Suppressor macrophage treated with lipopolysaccharide for 1 hour (primary cell): Measurements from ENCODE around the gene AMPD3.

Experiments
- DNase-seq, 3 donors: peaks; one replicate each; pipeline ENCODE4 v3.0.0-alpha.2; 2020 to 2022

AMPD3 gene

GRCh38 chr11:10461276-10461790 is 6.3 kb downstream of the AMPD3 start:
- DNase-seq, result no peak

DNA sequence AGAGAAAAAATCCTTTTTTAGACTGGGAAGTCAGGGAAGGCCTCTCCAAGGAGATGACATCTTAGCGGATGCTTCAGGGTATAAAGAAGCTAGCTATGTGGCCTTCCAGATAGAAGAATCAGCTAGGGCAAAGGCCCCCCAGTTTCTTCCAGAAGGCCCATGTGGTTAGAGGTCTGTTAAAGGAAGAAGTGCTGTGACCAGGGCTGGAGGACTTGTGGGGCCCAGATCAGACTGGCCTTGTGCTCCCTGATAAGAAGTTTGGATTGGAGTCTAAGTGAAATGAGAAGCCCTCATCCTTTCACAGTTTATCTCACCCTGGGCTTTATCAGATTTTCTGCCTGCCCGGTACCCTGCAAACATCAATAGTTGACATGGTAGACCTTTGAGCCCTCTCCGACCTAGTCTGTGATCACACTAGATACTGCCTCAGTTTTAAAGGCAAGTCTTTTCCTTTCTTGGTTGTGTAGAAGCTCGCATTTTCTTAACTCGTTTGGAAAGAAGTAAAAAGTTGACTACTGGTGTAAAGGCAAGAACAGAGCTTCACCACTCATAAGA is 7.8 kb downstream of the AMPD3 start:
- DNase-seq, result no peak

- DNase-seq, result no peak
Observed at GRCh38 chr11:10473371-10473770, 18.3 kb downstream of the AMPD3 start.

- DNase-seq, result no peak
Observed at GRCh38 chr11:10474551-10474950, 19.5 kb downstream of the AMPD3 start.

- DNase-seq, result no peak
Observed at GRCh38 chr11:10476342-10476741, 21.3 kb downstream of the AMPD3 start.

GRCh38 chr11:10476927-10477689 is 22.0 kb downstream of the AMPD3 start:
- DNase-seq, result peak in 1 of 3 donors; percentile 45

- no peak for DNase-seq
Observed at GRCh38 chr11:10477690-10478046, 22.6 kb downstream of the AMPD3 start.

DNA sequence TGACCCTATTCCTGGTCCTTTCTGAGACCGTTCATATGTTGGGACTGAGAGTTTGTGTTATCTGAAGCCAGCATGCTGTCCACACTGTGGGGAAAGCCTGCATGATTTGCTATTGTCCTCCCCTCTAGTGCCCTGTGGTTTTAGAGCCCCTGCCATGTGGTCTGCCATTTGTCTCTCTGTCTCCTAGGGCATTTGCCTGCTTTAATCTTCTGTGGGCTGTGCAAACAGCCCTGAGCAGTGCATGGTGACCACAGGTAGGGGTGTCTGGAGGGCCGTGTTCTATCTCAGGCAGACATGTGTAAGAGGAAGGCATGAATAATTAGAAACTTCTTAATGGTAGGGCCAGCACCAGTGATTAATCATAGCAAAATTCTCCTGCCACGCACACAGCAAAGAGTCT is 23.0 kb downstream of the AMPD3 start:
- DNase-seq, result no peak

GRCh38 chr11:10478574-10479550 is 23.8 kb downstream of the AMPD3 start:
- no peak for DNase-seq

DNA sequence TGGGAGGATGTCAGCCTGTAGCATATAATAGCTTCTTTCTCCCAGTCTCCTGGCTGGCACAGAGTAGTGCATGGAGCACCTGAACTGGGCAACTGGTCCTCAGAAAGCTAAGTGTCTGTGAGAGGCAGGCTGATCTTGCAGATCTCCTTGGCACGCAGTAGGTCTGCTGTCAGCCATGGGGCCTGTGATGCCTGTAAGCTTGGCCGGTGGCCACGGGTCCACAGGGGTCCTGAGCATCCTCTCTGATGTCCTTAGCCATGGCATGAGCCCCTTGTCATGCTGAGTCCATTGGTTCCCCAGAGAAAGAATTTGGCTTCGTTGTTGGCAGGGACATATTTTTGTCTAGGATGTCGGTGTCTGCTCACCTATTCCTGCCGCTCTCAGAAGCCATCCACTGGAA is 25.0 kb downstream of the AMPD3 start:
- DNase-seq, result no peak

- no peak for DNase-seq
Observed at GRCh38 chr11:10480760-10481159, 25.7 kb downstream of the AMPD3 start.

- no peak for DNase-seq
Observed at GRCh38 chr11:10481560-10482349, 26.7 kb downstream of the AMPD3 start.

GRCh38 chr11:10483174-10483573 is 28.1 kb downstream of the AMPD3 start:
- no peak for DNase-seq

DNA sequence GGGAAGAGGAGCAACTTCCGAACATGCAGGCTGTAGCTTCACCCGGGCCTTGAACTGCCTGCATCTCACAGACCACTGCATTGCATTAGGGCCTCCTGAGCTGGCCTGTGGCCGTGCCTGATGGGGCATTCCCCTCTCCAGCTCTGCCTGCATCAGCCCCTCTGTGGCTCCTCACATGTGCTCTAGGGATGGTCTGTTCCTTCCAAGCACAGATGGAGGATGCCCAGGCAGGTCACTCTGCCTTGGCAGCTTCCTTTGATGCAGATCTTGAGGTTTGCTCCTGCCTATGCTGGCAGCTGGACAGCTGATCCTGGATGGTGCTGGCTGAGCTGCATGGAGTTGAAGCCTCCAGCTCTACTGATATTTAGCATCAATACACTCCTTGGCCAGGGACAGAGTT is 28.5 kb downstream of the AMPD3 start:
- DNase-seq, result no peak

DNA sequence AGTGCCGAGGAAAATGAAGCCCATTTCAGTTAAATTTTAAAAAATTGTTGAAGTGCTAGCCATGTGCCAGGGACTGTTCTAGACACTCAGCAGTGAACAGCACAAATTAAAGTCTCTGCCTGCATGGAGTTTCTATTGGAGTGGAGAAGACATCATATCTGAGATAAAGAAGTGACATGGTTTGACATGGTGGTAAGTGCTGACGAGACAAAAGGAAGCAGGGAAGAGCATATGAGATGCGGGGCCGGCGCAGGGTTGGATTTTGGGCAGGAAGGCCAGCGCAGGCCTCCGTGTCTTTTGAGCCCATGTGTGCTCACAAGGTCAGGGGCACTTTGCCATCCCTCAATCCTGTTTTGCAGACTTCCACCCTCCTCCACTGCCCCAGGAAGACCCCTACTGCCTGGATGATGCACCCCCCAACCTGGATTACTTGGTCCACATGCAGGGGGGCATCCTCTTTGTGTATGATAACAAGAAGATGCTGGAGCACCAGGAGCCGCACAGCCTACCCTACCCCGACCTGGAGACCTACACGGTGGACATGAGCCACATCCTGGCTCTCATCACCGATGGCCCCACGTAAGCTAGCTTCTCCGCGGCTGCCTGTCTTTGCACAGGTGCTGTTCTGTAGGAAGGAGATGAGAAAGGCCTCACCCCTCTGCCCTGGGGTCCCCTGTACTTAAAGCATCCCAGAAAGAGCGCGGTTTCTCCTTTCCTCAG is 29.6 kb downstream of the AMPD3 start:
- no peak for DNase-seq

DNA sequence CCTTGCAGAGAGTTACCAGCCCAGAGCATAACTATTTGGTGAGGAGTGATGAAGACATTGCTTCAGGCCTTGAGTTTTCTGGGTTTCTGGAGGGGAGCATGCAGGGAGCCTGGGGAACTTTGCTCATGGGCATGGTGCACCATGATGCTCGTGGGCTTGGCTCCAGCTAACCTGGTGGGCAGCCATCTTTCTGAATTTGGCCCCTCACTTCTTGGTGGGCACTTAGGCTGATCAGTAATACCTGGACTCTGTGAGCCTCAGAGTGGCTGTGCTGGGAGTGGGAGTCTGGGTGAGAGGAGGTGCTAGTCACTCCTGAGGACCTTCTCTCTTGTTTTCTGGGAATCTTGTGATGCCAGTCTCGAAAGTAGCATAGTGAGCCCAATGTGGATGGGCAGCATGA is 30.6 kb downstream of the AMPD3 start:
- no peak for DNase-seq

GRCh38 chr11:10486161-10486840 is 31.2 kb downstream of the AMPD3 start:
- no peak for DNase-seq

GRCh38 chr11:10487002-10487647 is 32.1 kb downstream of the AMPD3 start:
- no peak for DNase-seq

DNA sequence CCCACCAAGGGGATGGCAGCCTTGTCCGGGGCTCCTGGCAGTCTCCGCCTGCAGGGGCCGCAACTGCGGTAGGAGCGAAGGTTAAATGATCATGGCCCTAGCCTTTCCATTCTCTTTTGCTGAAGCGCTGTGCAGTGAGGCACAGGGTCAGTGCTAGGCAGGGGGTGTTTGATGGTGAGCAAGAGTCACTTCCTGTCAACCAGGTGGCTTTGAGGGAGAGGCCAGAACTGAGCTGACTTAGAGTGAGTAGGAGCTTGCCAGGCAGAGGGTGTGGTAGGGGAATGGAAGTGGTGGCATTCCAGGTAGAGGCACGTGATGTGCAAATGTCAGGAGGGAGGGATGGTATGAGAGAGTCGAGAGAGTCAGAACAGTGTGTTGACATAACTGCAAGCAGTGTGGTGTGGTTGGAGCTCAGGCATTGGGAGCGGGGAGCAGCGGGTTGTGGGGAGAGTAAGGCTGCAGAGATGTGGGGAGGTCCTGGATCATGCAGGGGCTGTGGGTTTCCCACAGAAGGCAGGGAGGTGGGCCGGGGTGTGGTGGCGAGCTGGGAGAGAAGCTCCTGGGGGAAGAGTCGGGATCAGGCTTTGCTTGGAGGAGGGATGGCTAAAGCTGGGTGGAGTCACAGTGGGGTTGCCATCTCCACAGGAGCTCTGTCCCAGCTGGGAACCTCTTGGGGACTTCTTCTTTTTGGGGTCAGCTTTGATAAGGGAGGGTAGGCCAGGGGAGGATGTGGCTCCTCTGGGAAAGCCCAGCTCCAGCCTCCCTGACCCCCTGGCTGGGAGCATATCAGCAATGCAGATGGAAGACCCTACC is 33.3 kb downstream of the AMPD3 start:
- no peak for DNase-seq
